Measurements from ENCODE around the gene VPS13A. TPM values are rescaled to one million over a fixed set of nuclear protein-coding genes. Genes with fewer than 3 reads are reported as not detected.

The VPS13A gene
- total and polyA plus RNA-seq, 8 donors: 3.1 to 87.6 (median 29.2) TPM

DNA sequence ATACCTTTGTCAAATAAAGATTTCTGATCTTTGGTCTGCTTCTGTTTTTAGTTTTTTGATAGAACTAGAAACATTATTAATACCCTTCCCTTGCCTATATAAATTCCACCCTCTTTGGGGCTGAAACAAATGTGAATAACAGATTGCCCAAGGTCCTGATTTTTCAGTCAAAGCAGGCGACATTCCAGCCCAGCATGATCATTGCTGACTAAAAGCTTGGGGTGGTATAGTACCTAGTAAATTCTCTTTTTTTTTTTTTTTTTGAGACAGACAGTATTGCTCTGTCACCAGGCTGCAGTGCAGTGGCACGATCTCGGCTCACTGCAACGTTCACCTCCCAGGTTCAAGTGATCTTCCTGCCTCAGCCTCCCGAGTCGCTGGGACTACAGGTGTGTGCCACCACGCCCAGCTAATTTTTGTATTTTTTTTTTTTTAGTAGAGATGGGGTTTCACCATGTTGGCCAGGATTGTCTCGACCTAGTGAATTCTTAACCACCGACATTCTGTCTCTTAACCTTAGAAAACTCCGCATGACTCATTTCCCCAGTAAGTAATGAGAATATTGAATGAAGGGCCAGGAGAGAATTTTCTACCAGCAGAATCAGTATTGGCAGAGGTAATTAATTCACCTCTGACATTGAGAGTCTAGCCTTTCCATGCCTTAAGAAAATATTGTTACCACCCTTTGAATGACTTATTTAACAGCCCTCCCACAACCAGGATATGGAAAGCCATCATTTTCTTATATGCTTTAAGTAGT lies 244.4 kb downstream of the VPS13A start:
- peaks cover 0 to 8% (median 0%) of the 10 kb centered on the region in 4 donors for H3K4me1 ChIP-seq
- no peak for DNase-seq
- H3K27me3 ChIP-seq: no peaks in the 10 kb centered on the region
- TF ChIP-seq POLR2A (IDR thresholded peaks at IDR 0.05) (no peak), POLR2AphosphoS5 (IDR thresholded peaks at IDR 0.05) (no peak), EP300 (IDR thresholded peaks at IDR 0.05) (no peak)
- TF ChIP-seq, protein P1, sequence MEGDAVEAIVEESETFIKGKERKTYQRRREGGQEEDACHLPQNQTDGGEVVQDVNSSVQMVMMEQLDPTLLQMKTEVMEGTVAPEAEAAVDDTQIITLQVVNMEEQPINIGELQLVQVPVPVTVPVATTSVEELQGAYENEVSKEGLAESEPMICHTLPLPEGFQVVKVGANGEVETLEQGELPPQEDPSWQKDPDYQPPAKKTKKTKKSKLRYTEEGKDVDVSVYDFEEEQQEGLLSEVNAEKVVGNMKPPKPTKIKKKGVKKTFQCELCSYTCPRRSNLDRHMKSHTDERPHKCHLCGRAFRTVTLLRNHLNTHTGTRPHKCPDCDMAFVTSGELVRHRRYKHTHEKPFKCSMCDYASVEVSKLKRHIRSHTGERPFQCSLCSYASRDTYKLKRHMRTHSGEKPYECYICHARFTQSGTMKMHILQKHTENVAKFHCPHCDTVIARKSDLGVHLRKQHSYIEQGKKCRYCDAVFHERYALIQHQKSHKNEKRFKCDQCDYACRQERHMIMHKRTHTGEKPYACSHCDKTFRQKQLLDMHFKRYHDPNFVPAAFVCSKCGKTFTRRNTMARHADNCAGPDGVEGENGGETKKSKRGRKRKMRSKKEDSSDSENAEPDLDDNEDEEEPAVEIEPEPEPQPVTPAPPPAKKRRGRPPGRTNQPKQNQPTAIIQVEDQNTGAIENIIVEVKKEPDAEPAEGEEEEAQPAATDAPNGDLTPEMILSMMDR (IDR thresholded peaks at IDR 0.05): no peak
- H3K4me3 ChIP-seq: no peak overlapping the region
- peaks cover 0 to 19% (median 4%) of the 10 kb centered on the region in 4 donors for H3K36me3 ChIP-seq
- no peaks in the 10 kb centered on the region for H3K9me3 ChIP-seq
- no peak overlapping the region for H3K27ac ChIP-seq
- WGBS, 5 donors: 89 to 96% (median 95%) methylated on average over 10 of the region's 10 CpGs
- intact Hi-C loops (cut with DNase I; ENCODE audit: low total_unique reads): no loop called here

DNA sequence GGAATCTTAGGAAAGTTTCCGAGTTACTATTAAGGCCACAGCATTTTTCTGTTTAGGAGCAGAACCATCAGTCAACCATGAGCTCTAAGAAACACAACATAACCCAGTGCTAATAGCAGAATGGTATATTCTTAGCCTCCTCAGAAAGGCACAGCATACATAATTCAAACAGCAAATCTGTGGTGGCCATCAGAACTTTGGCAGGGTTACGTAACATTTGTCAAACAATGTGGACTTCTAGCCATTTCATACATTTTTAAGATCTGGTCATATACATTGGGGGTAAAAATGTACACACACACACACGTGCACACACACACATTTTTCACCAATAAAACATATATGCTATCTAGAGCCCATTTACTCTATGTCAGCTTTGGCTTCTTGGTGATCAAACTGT lies 245.6 kb downstream of the VPS13A start:
- TF ChIP-seq POLR2A (IDR thresholded peaks at IDR 0.05) (no peak), EP300 (IDR thresholded peaks at IDR 0.05) (no peak), POLR2AphosphoS5 (IDR thresholded peaks at IDR 0.05) (no peak)
- TF ChIP-seq, protein P1 (IDR thresholded peaks at IDR 0.05): no peak
- WGBS, 5 donors: 93 to 98% (median 94%) methylated on average over 3 of the region's 3 CpGs
- intact Hi-C loops (cut with DNase I; ENCODE audit: low total_unique reads): no loop called here
- Histone ChIP-seq H3K36me3 (peaks cover 0 to 19% (median 4%) of the 10 kb centered on the region in 4 donors), H3K9me3 (no peaks in the 10 kb centered on the region), H3K27me3 (no peaks in the 10 kb centered on the region), H3K4me1 (no peaks in the 10 kb centered on the region), H3K27ac (no peak overlapping the region), H3K4me3 (no peak overlapping the region)
- no peak for DNase-seq

DNA sequence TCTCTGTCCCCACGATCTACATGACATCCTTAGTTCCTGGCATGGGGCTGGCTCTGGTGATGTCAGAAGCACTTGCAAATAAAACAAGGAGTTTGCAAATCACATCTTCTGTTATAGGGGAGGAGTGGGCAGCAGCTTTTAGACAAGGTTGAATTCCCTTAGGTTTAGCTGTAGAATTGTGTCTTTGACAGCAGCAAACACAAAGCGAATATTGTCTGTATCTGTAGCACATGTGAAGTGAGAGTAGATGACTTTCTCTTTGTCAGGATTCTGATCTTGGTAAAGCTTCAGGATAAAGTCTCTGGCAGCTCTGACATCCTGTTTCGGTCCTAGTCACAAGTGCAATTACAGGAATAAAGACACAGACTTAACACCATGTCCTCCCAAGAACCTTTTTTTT lies 246.5 kb downstream of the VPS13A start:
- intact Hi-C loops (cut with DNase I; ENCODE audit: low total_unique reads): no loop called here
- 91 to 95% (median 92%) methylated on average over 3 of the region's 3 CpGs for WGBS, 5 donors

DNA sequence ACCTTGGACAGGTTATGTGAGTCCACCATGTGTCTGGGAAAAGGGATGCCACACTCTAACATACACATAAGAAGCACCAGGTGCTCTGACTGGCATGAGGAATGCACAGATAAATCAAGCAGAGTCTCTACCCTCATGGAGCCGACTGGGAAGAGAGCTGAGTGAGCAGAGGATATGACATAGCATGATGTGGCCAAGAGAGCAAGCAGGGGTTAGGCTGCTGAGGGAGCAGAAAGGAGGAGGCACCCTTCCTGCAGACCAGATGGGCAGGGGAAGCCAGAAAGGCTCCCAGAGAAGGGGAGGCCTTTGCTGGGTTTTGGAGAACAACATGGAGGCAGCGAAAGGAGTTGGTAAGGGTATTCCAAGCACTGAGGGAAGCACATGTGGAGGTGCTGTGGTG lies 247.7 kb downstream of the VPS13A start:
- intact Hi-C loops (cut with DNase I; ENCODE audit: low total_unique reads): no loop called here
- 74 to 96% (median 88%) methylated on average over 2 of the region's 2 CpGs for WGBS, 5 donors

More for the DNA sequence above, 246.5 kb downstream of the VPS13A start:
- H3K4me3 ChIP-seq: no peak overlapping the region
- no peaks in the 10 kb centered on the region for H3K4me1 ChIP-seq
- H3K27ac ChIP-seq: no peak overlapping the region
- peaks cover 0 to 19% (median 4%) of the 10 kb centered on the region in 4 donors for H3K36me3 ChIP-seq
- DNase-seq: no peak
- H3K9me3 ChIP-seq: no peaks in the 10 kb centered on the region
- no peaks in the 10 kb centered on the region for H3K27me3 ChIP-seq
- TF ChIP-seq EP300 (IDR thresholded peaks at IDR 0.05) (no peak), POLR2A (IDR thresholded peaks at IDR 0.05) (no peak), POLR2AphosphoS5 (IDR thresholded peaks at IDR 0.05) (no peak)
- TF ChIP-seq, protein P1 (IDR thresholded peaks at IDR 0.05): no peak

More for the DNA sequence above, 247.7 kb downstream of the VPS13A start:
- no peaks in the 10 kb centered on the region for H3K9me3 ChIP-seq
- no peaks in the 10 kb centered on the region for H3K27me3 ChIP-seq
- TF ChIP-seq, protein P1 (IDR thresholded peaks at IDR 0.05): no peak
- TF ChIP-seq EP300 (IDR thresholded peaks at IDR 0.05) (no peak), POLR2AphosphoS5 (IDR thresholded peaks at IDR 0.05) (no peak), POLR2A (IDR thresholded peaks at IDR 0.05) (no peak)
- DNase-seq: no peak
- no peaks in the 10 kb centered on the region for H3K4me1 ChIP-seq
- H3K4me3 ChIP-seq: no peak overlapping the region
- peaks cover 0 to 11% (median 4%) of the 10 kb centered on the region in 4 donors for H3K36me3 ChIP-seq
- no peak overlapping the region for H3K27ac ChIP-seq
